HL-60 (cell line): ENCODE data around the gene FAM209A.
"Not testable (repeated sequence)": the region's sequence is repeated elsewhere in the genome, so short reads cannot be mapped to it uniquely, and the experiment has no call there.

ENCODE experiments used
- DNase-seq, 2 experiments: peaks; one replicate each; pipeline ENCODE4 v3.0.0-alpha.2; 2010 to 2020; ENCODE audit warnings: low read depth in 1 of 2, low spot score in 1 of 2
- H3K27ac ChIP-seq: fragments of 250-450 bp; sonication (Bioruptor Pico); replicated peaks from 2 replicates; pipeline ENCODE4 v1.5.1; 2020; ENCODE audit warnings: mild to moderate bottlenecking, moderate library complexity
- H3K27me3 ChIP-seq: fragments of 250-450 bp; sonication (Bioruptor Pico); 2 replicates; pipeline ENCODE4 v1.5.1; 2021; ENCODE audit warnings: mild to moderate bottlenecking, moderate library complexity; ENCODE audit not compliant: insufficient read depth, poor library complexity, severe bottlenecking
- H3K4me3 ChIP-seq: replicated peaks from 2 replicates; pipeline ENCODE4 v1.5.1; 2011; ENCODE audit warnings: mild to moderate bottlenecking, control low read depth, low read length; ENCODE audit not compliant: insufficient read depth
- GABPA ChIP-seq: IDR thresholded peaks from 2 replicates; pipeline ENCODE4 v1.6.1; 2012; ENCODE audit warnings: low read depth
- POLR2AphosphoS5 ChIP-seq: IDR thresholded peaks from 2 replicates; pipeline ENCODE4 v1.6.1; 2012; ENCODE audit warnings: low read depth
- SPI1 ChIP-seq: IDR thresholded peaks from 2 replicates; pipeline ENCODE4 v1.6.1; 2012; ENCODE audit warnings: low read depth, mild to moderate bottlenecking, borderline replicate concordance
- TF ChIP-seq, protein P1 (sequence below): IDR thresholded peaks from one replicate; pipeline ENCODE4 v1.5.1; 2011; ENCODE audit warnings: low read length, control low read depth, inconsistent platforms; ENCODE audit not compliant: insufficient read depth
- TF ChIP-seq, protein P2 (sequence below): IDR thresholded peaks from 2 replicates; pipeline ENCODE4 v1.6.1; 2012; ENCODE audit warnings: low read depth; ENCODE audit not compliant: insufficient replicate concordance

The FAM209A gene

GRCh38 chr20:56554869-56555268 lies 30.3 kb downstream of the FAM209A start:
- H3K27ac ChIP-seq: no peak overlapping the region

DNA sequence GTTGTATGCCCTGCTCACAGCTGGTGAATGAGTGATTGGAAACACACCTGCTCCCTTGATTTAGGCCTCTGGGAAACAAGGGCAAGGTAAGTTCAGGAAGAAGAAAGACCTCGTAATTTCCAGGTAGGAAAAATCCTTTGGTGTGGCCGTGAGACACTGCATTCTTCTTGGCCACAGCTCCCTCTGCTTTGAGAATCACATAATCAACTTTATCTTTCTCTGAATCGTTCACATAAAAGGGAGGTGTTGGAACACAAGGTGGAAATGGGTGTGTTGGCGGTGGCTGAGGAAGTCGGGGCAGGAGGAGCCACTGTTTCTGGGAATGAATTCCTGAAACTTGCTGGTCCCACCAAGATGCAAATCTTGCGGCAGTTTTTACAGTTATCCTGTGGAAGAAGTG lies 34.4 kb downstream of the FAM209A start:
- no peak for DNase-seq
- no peaks in the 10 kb centered on the region for H3K27me3 ChIP-seq
- no peak for TF ChIP-seq GABPA
- TF ChIP-seq, protein P1, sequence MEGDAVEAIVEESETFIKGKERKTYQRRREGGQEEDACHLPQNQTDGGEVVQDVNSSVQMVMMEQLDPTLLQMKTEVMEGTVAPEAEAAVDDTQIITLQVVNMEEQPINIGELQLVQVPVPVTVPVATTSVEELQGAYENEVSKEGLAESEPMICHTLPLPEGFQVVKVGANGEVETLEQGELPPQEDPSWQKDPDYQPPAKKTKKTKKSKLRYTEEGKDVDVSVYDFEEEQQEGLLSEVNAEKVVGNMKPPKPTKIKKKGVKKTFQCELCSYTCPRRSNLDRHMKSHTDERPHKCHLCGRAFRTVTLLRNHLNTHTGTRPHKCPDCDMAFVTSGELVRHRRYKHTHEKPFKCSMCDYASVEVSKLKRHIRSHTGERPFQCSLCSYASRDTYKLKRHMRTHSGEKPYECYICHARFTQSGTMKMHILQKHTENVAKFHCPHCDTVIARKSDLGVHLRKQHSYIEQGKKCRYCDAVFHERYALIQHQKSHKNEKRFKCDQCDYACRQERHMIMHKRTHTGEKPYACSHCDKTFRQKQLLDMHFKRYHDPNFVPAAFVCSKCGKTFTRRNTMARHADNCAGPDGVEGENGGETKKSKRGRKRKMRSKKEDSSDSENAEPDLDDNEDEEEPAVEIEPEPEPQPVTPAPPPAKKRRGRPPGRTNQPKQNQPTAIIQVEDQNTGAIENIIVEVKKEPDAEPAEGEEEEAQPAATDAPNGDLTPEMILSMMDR: no peak
- no peak for TF ChIP-seq SPI1
- TF ChIP-seq, protein P2, sequence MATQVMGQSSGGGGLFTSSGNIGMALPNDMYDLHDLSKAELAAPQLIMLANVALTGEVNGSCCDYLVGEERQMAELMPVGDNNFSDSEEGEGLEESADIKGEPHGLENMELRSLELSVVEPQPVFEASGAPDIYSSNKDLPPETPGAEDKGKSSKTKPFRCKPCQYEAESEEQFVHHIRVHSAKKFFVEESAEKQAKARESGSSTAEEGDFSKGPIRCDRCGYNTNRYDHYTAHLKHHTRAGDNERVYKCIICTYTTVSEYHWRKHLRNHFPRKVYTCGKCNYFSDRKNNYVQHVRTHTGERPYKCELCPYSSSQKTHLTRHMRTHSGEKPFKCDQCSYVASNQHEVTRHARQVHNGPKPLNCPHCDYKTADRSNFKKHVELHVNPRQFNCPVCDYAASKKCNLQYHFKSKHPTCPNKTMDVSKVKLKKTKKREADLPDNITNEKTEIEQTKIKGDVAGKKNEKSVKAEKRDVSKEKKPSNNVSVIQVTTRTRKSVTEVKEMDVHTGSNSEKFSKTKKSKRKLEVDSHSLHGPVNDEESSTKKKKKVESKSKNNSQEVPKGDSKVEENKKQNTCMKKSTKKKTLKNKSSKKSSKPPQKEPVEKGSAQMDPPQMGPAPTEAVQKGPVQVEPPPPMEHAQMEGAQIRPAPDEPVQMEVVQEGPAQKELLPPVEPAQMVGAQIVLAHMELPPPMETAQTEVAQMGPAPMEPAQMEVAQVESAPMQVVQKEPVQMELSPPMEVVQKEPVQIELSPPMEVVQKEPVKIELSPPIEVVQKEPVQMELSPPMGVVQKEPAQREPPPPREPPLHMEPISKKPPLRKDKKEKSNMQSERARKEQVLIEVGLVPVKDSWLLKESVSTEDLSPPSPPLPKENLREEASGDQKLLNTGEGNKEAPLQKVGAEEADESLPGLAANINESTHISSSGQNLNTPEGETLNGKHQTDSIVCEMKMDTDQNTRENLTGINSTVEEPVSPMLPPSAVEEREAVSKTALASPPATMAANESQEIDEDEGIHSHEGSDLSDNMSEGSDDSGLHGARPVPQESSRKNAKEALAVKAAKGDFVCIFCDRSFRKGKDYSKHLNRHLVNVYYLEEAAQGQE: no peak
- no peak for TF ChIP-seq POLR2AphosphoS5
- no peak overlapping the region for H3K27ac ChIP-seq
- no peak overlapping the region for H3K4me3 ChIP-seq

More at GRCh38 chr20:56554869-56555268, 30.3 kb downstream of the FAM209A start:
- TF ChIP-seq GABPA: no peak
- no peak for TF ChIP-seq POLR2AphosphoS5
- no peak overlapping the region for H3K4me3 ChIP-seq
- DNase-seq: peak; percentile 3 to 83
- H3K27me3 ChIP-seq: no peaks in the 10 kb centered on the region

DNA sequence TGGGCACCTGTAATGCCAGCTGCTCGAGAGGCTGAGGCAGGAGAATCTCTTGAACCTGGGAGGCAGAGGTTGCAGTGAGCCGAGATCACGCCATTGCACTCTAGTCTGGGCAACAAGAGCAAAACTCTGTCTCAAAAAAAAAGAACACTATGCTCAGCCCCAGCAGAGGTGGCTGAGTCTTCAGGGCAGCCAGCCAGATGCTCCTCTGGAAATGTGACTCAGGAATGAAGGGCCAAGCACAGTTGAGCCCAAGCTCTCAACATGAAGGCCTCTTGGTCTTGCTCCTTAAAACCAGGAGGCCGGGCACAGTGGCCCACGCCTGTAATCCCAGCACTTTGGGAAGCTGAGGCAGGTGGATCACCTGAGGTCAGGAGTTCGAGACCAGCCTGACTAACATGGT lies 40.0 kb downstream of the FAM209A start:
- H3K27ac ChIP-seq, H3K4me3 ChIP-seq, H3K27me3 ChIP-seq, DNase-seq: not testable (repeated sequence)

DNA sequence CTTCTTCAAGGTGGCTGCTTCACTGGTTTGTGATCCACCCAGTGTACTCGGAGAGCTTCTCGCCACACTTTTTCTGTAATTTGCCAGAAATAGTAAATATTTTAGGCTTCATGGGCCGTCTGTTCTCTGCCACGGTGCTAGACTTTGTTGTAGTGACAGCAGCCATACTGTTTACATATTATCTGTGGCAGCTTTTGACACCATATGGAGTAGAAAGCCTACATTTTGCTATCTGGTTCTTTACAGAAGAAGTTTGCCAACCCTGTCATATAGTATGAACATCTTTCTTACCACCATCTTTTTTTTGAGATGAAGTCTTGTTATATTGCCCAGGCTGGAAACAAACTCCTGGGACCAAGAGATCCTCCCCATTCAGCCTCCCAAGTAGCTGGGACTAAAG lies 41.0 kb downstream of the FAM209A start:
- no peak for DNase-seq
- Histone ChIP-seq H3K27ac (no peak overlapping the region), H3K27me3 (no peaks in the 10 kb centered on the region), H3K4me3 (no peak overlapping the region)
- no peak for TF ChIP-seq GABPA
- TF ChIP-seq, protein P1: no peak
- no peak for TF ChIP-seq POLR2AphosphoS5
- TF ChIP-seq SPI1: no peak
- TF ChIP-seq, protein P2: no peak

- TF ChIP-seq, protein P2: no peak
- no peak for TF ChIP-seq SPI1
- TF ChIP-seq POLR2AphosphoS5: no peak
- TF ChIP-seq, protein P1: no peak
- TF ChIP-seq GABPA: no peak
- Histone ChIP-seq H3K27ac (no peak overlapping the region), H3K27me3 (no peaks in the 10 kb centered on the region), H3K4me3 (no peak overlapping the region)
- no peak for DNase-seq
Observed at GRCh38 chr20:56566621-56567020, 42.1 kb downstream of the FAM209A start.
